ENCODE results near the gene DAGLA.

GRCh38 chr11:61699737-61700160, 19.6 kb downstream of the DAGLA start:
- TF ChIP-seq CTCF (IDR thresholded peaks at IDR 0.05), result no peak
- peak in 1 of 3 donors; percentile 31 for TF ChIP-seq POLR2A (IDR thresholded peaks at IDR 0.05)
